H1 (cell line): ENCODE results near the gene RAPH1. TPM values are rescaled to one million over a fixed set of nuclear protein-coding genes. Genes with fewer than 3 reads are reported as not detected.

Source experiments
- CTCF ChIA-PET: fragments of 300-600 bp; sonication (Branson Sonifier 250); formaldehyde crosslinking; loops from one replicate; lab custom pipeline; 2021; ENCODE audit not compliant: partially characterized antibody; lab: Charles Lee
- POLR2A ChIA-PET: fragments of 300-600 bp; sonication (Branson Sonifier 250); formaldehyde crosslinking; loops from one replicate; lab custom pipeline; 2021; ENCODE audit warnings: inconsistent platforms; ENCODE audit not compliant: partially characterized antibody; lab: Charles Lee
- DNase-seq, 2 experiments: peaks; one replicate each; pipeline versions ENCODE4 v3.0.0 to v3.0.0-alpha.2; 2010 to 2022; ENCODE audit warnings: low spot score in 2 of 2, low read depth in 1 of 2, mixed read lengths in 1 of 2
- FAIRE-seq: peaks from 2 replicates; lab custom pipeline; 2011; peaks lifted over from hg19 to GRCh38; lab: Jason Lieb, UNC
- H2AFZ ChIP-seq: 2 replicates; pipeline ENCODE4 v1.8.1; 2012; ENCODE audit warnings: low read length, inconsistent platforms
- H2AK5ac ChIP-seq: 2 replicates; pipeline ENCODE4 v1.6.1; 2013; ENCODE audit warnings: low read depth, low read length
- H2BK120ac ChIP-seq: replicated peaks from 2 replicates; pipeline ENCODE3; 2013; ENCODE audit warnings: low read depth, low read length, inconsistent platforms
- H2BK12ac ChIP-seq: 2 replicates; pipeline ENCODE4 v1.6.1; 2013; ENCODE audit warnings: low read depth, low read length
- H2BK15ac ChIP-seq: 2 replicates; pipeline ENCODE4 v1.6.1; 2013; ENCODE audit warnings: low read length
- H2BK20ac ChIP-seq: 2 replicates; pipeline ENCODE4 v1.6.1; 2013; ENCODE audit warnings: low read length
- H2BK5ac ChIP-seq: 2 replicates; pipeline ENCODE4 v1.6.1; 2013; ENCODE audit warnings: low read depth, low read length
- H3K14ac ChIP-seq: 2 replicates; pipeline ENCODE4 v1.6.1; 2013; ENCODE audit warnings: inconsistent platforms; ENCODE audit not compliant: insufficient read length
- H3K18ac ChIP-seq: 2 replicates; pipeline ENCODE4 v1.6.1; 2013; ENCODE audit warnings: low read length; ENCODE audit errors: extremely low read depth
- H3K23ac ChIP-seq: 2 replicates; pipeline ENCODE4 v1.6.1; 2013; ENCODE audit warnings: inconsistent platforms; ENCODE audit not compliant: insufficient read length
- H3K23me2 ChIP-seq: 2 replicates; pipeline ENCODE4 v1.6.1; 2013; ENCODE audit warnings: low read depth, low read length
- H3K27ac ChIP-seq: 2 replicates; pipeline ENCODE4 v1.6.1; 2011; ENCODE audit warnings: low read depth, low read length, inconsistent platforms
- H3K27me3 ChIP-seq, 4 experiments: replicated peaks in 1 of 4; 1 replicate in 1 of 4; 2 replicates in 3 of 4; pipeline versions ENCODE4 v1.6.1 to v1.8.1; 2011 to 2013; ENCODE audit warnings: low read length in 3 of 4, mild to moderate bottlenecking in 3 of 4, inconsistent platforms in 2 of 4, mixed read lengths in 2 of 4, moderate library complexity in 1 of 4; ENCODE audit not compliant: control insufficient read depth in 3 of 4, insufficient read depth in 3 of 4; ENCODE audit errors: extremely low read depth in 1 of 4
- H3K36me3 ChIP-seq, 4 experiments: 2 replicates each; pipeline versions ENCODE4 v1.6.1 to v1.8.1; 2011 to 2013; ENCODE audit warnings: mild to moderate bottlenecking in 4 of 4, low read length in 3 of 4, moderate library complexity in 2 of 4, control low read depth in 1 of 4, inconsistent platforms in 1 of 4; ENCODE audit not compliant: insufficient read depth in 4 of 4, control insufficient read depth in 2 of 4
- H3K4ac ChIP-seq: replicated peaks from 2 replicates; pipeline ENCODE3; 2013; ENCODE audit warnings: low read length, low read depth, mixed read lengths, inconsistent platforms; ENCODE audit not compliant: insufficient read length
- H3K4me1 ChIP-seq, 4 experiments: replicated peaks in 1 of 4; 1 replicate in 1 of 4; 2 replicates in 3 of 4; pipeline versions ENCODE4 v1.6.1 to v1.8.1; 2011 to 2013; ENCODE audit warnings: low read length in 3 of 4, inconsistent platforms in 2 of 4, mixed read lengths in 1 of 4; ENCODE audit not compliant: insufficient read depth in 4 of 4, control insufficient read depth in 3 of 4
- H3K4me2 ChIP-seq, 2 experiments: 2 replicates each; pipeline versions ENCODE4 v1.6.1 to v1.8.1; 2011 to 2013; ENCODE audit warnings: low read depth in 2 of 2, low read length in 2 of 2, control low read depth in 1 of 2, inconsistent platforms in 1 of 2, mild to moderate bottlenecking in 1 of 2; ENCODE audit not compliant: insufficient read depth in 1 of 2
- H3K4me3 ChIP-seq, 4 experiments: fragments of 200-600, 300-600 bp in 1 of 4; sonication (generic), shearing (Covaris generic), sonication (Bioruptor Twin) in 1 of 4; 2 replicates each; pipeline versions ENCODE4 v1.5.1 to v1.8.1; 2011 to 2016; ENCODE audit warnings: low read length in 4 of 4, low read depth in 3 of 4, control low read depth in 2 of 4, inconsistent platforms in 2 of 4, mild to moderate bottlenecking in 2 of 4, mixed read lengths in 1 of 4, moderate library complexity in 1 of 4; ENCODE audit not compliant: insufficient read depth in 2 of 4; ENCODE audit errors: extremely low read depth in 1 of 4
- H3K56ac ChIP-seq: replicated peaks from 2 replicates; pipeline ENCODE3; 2013; ENCODE audit warnings: low read depth, mild to moderate bottlenecking, mixed read lengths, low read length, inconsistent platforms; ENCODE audit not compliant: insufficient read length
- H3K79me1 ChIP-seq: 2 replicates; pipeline ENCODE4 v1.6.1; 2013; ENCODE audit warnings: low read depth, low read length, control low read depth
- H3K79me2 ChIP-seq, 2 experiments: 2 replicates each; pipeline versions ENCODE4 v1.6.1 to v1.8.1; 2012 to 2013; ENCODE audit warnings: low read length in 2 of 2, mild to moderate bottlenecking in 2 of 2, inconsistent platforms in 1 of 2; ENCODE audit not compliant: insufficient read depth in 2 of 2, control insufficient read depth in 1 of 2
- H3K9ac ChIP-seq, 4 experiments: replicated peaks in 1 of 4; 1 replicate in 1 of 4; 2 replicates in 3 of 4; pipeline versions ENCODE4 v1.6.1 to v1.8.1; 2011 to 2013; ENCODE audit warnings: low read depth in 3 of 4, low read length in 3 of 4, control low read depth in 2 of 4, mild to moderate bottlenecking in 2 of 4, moderate library complexity in 2 of 4, inconsistent platforms in 1 of 4; ENCODE audit errors: extremely low read depth in 1 of 4
- H3K9me3 ChIP-seq, 2 experiments: 2 replicates each; pipeline versions ENCODE4 v1.6.1 to v1.8.1; 2012 to 2013; ENCODE audit warnings: mild to moderate bottlenecking in 2 of 2, moderate library complexity in 2 of 2, control low read depth in 1 of 2, inconsistent platforms in 1 of 2, low read depth in 1 of 2, low read length in 1 of 2, mixed read lengths in 1 of 2; ENCODE audit not compliant: insufficient read depth in 2 of 2
- H4K20me1 ChIP-seq, 2 experiments: replicated peaks in 1 of 2; 2 replicates each; pipeline versions ENCODE3 to v1.8.1; 2011 to 2013; ENCODE audit warnings: inconsistent platforms in 2 of 2, low read length in 2 of 2, mild to moderate bottlenecking in 1 of 2; ENCODE audit not compliant: insufficient read depth in 2 of 2, control insufficient read depth in 1 of 2
- H4K5ac ChIP-seq: 2 replicates; pipeline ENCODE4 v1.6.1; 2013; ENCODE audit warnings: low read length, low read depth, mixed read lengths, inconsistent platforms; ENCODE audit not compliant: insufficient read length
- H4K8ac ChIP-seq: 2 replicates; pipeline ENCODE4 v1.8.0; 2013; ENCODE audit warnings: mild to moderate bottlenecking, moderate library complexity, low read length, inconsistent platforms; ENCODE audit not compliant: insufficient read depth; ENCODE audit errors: extremely low read depth
- H4K91ac ChIP-seq: replicated peaks from 2 replicates; pipeline ENCODE3; 2013; ENCODE audit warnings: low read length, mixed read lengths, inconsistent platforms; ENCODE audit not compliant: insufficient read length
- BRCA1 ChIP-seq: IDR thresholded peaks from 2 replicates; pipeline ENCODE4 v1.6.1; 2012; ENCODE audit warnings: low read depth, low read length, improper control_type of control experiment
- HDAC6 ChIP-seq: IDR thresholded peaks from one replicate; pipeline ENCODE4 v1.7.1; 2012; ENCODE audit warnings: low read depth, mild to moderate bottlenecking, inconsistent platforms, low read length, moderate library complexity
- POLR2A ChIP-seq, 2 experiments: IDR thresholded peaks; 1 replicate in 1 of 2; 2 replicates in 1 of 2; pipeline ENCODE4 v1.6.1; 2011; ENCODE audit warnings: low read depth in 2 of 2, low read length in 2 of 2, mild to moderate bottlenecking in 2 of 2; ENCODE audit errors: control extremely low read depth in 1 of 2
- RAD21 ChIP-seq, 2 experiments: IDR thresholded peaks in 1 of 2; conservative IDR thresholded peaks in 1 of 2; 2 replicates each; pipeline ENCODE4 v1.6.1; 2011; ENCODE audit warnings: low read depth in 2 of 2, low read length in 2 of 2, improper control_type of control experiment in 1 of 2, inconsistent platforms in 1 of 2, mild to moderate bottlenecking in 1 of 2, moderate library complexity in 1 of 2
- SIRT6 ChIP-seq: IDR thresholded peaks from one replicate; pipeline ENCODE4 v1.7.1; 2012; ENCODE audit warnings: low read length, inconsistent platforms
- TCF12 ChIP-seq: IDR thresholded peaks from 2 replicates; pipeline ENCODE4 v1.6.1; 2011; ENCODE audit warnings: low read depth, mild to moderate bottlenecking, low read length
- TEAD4 ChIP-seq: IDR thresholded peaks from 2 replicates; pipeline ENCODE4 v1.6.1; 2012; ENCODE audit warnings: low read depth, low read length, inconsistent platforms, mixed read lengths
- WGBS, 2 experiments: shearing (Covaris generic) in 1 of 2; methylation state at CpG; one replicate each; pipeline versions ENCODE4 v1.1.6 to v1.1.7; 2013 to 2015; ENCODE audit warnings: low lambda C conversion rate in 2 of 2, mixed read lengths in 2 of 2, inconsistent platforms in 1 of 2, low coverage in 1 of 2, missing lambda C conversion rate in 1 of 2; ENCODE audit not compliant: insufficient replicate concordance in 2 of 2, insufficient coverage in 1 of 2, insufficient read length in 1 of 2; ENCODE audit errors: extremely low coverage in 1 of 2, missing lambda C conversion rate in 1 of 2; 5-methylcytosine and 5-hydroxymethylcytosine counted together
- polyA plus RNA-seq, 7 experiments: library from polyadenylated mRNA; depleted of rRNA in 3 of 7; stranded (reverse) in 5 of 7; unstranded in 2 of 7; fragments of >200 nt in 5 of 7; fragments of 200-250 nt in 2 of 7; gene quantifications; 1 replicate in 5 of 7; 2 replicates in 1 of 7; 4 replicates in 1 of 7; pipeline versions ENCODE4 v1.2.1 to v1.2.3, GENCODE V29; 2011 to 2013; ENCODE audit warnings: missing spikeins in 2 of 7, mixed read lengths in 2 of 7
- total RNA-seq: library from RNA; stranded (reverse); fragmentation: NEBNext Ultra II Directional; extraction: Animal tissue kit (Norgen Biotek cat#: 25700); gene quantifications from 2 replicates; pipeline ENCODE4 v1.2.1, GENCODE V29; 2021

RAPH1 gene
- total and polyA plus RNA-seq, 2 of the 8 experiments (the other 6 are each of a cell fraction or from before 2014, with no cell fraction given) = 3.8 to 27.4 TPM

DNA sequence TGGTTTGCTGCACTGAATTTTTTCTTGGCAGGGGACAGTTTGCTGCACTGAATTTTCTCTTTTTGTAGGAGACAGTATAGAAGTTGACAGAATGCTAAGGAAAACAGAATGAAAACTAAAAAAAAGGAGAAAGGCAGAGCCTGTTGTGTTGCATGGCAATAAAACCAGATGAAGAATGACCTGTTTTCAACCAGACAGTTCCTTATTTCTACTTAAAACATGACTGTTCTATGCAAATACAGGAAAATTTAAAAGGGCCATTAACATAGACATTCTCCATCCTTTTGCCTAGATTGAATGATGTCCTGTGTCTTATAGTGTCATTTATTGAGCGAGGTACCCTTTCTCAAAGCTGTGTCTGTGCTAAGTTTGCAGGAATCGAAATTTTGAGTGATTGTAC is 173.6 kb downstream of the RAPH1 start:
- Histone ChIP-seq H3K4me1 (peaks cover 0 to 2% (median 0%) of the 10 kb centered on the region in 4 experiments; a peak in 1 of 7 replicates), H3K27me3 (no peaks in the 10 kb centered on the region), H3K4me2 (no peak overlapping the region), H3K18ac (no peak overlapping the region), H3K23ac (no peak overlapping the region), H4K91ac (no peak overlapping the region), H3K56ac (no peak overlapping the region), H4K5ac (no peak overlapping the region), H3K23me2 (no peaks in the 10 kb centered on the region), H2BK20ac (no peak overlapping the region), H2BK15ac (no peak overlapping the region), H2AK5ac (no peak overlapping the region), H3K9me3 (no peaks in the 10 kb centered on the region), H2BK120ac (no peak overlapping the region), H3K36me3 (peaks cover 0 to 3% (median 1%) of the 10 kb centered on the region in 4 experiments; a peak in 3 of 8 replicates), H2BK5ac (no peak overlapping the region), H4K8ac (no peak overlapping the region), H2BK12ac (no peak overlapping the region), H3K27ac (no peak overlapping the region), H3K4me3 (no peak overlapping the region), H3K9ac (no peak overlapping the region), H3K79me1 (peaks cover 2% of the 10 kb centered on the region; the same call in 1 of the 2 replicates), H3K14ac (no peak overlapping the region), H2AFZ (no peak overlapping the region), H3K4ac (no peak overlapping the region), H3K79me2 (peaks cover 0 to 80% of the 10 kb centered on the region in 2 experiments; a peak in 3 of 4 replicates), H4K20me1 (peaks cover 6% of the 10 kb centered on the region in 2 experiments)
- TF ChIP-seq BRCA1 (no peak), POLR2A (IDR thresholded peaks at IDR 0.05; ENCODE audit: control extremely low read depth in 1 of 2, low read depth in 2 of 2, low read length in 2 of 2) (no peak), TEAD4 (no peak), RAD21 (IDR thresholded peaks at IDR 0.05 in 1 of 2, conservative IDR thresholded peaks at IDR 0.05 in 1 of 2; ENCODE audit: low read depth in 2 of 2, low read length in 2 of 2) (no peak), SIRT6 (no peak), TCF12 (no peak), HDAC6 (no peak)
- no peak for FAIRE-seq
- DNase-seq = no peak
- CTCF ChIA-PET = no interaction called here
- POLR2A ChIA-PET = interaction anchor here (0.6 to 0.8 kb wide), 2 partner anchors 13 to 20 kb away, joined by 3 to 4 read pairs; no protein-coding TSS in a partner anchor
- 95% methylated on average over 2 of the region's 2 CpGs; no CpG with 5 or more reads in 1 of the 2 experiments for WGBS, 2 experiments
